Measurements from ENCODE around the gene IQCK.

The IQCK gene

GRCh38 chr16:19701091-19701490 lies 17.0 kb upstream of the IQCK start:
- Histone ChIP-seq H3K36me3 (replicated peaks) (peaks cover 33% of the 10 kb centered on the region), H3K27ac (peak overlapping the region; percentile 68), H3K4me3 (ENCODE audit: low read depth, low read length) (no peak overlapping the region), H3K27me3 (replicated peaks) (no peaks in the 10 kb centered on the region)
- TF ChIP-seq, protein P1, sequence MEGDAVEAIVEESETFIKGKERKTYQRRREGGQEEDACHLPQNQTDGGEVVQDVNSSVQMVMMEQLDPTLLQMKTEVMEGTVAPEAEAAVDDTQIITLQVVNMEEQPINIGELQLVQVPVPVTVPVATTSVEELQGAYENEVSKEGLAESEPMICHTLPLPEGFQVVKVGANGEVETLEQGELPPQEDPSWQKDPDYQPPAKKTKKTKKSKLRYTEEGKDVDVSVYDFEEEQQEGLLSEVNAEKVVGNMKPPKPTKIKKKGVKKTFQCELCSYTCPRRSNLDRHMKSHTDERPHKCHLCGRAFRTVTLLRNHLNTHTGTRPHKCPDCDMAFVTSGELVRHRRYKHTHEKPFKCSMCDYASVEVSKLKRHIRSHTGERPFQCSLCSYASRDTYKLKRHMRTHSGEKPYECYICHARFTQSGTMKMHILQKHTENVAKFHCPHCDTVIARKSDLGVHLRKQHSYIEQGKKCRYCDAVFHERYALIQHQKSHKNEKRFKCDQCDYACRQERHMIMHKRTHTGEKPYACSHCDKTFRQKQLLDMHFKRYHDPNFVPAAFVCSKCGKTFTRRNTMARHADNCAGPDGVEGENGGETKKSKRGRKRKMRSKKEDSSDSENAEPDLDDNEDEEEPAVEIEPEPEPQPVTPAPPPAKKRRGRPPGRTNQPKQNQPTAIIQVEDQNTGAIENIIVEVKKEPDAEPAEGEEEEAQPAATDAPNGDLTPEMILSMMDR (IDR thresholded peaks at IDR 0.05; ENCODE audit: low read depth, low read length, missing control alignments) = no peak
- DNase-seq = no peak
- in situ Hi-C loops (cut with HindIII; ENCODE audit: low pct_ligation_motif_present, low sequenced_read_pairs) = no loop called here

- H3K27me3 ChIP-seq (replicated peaks) = no peaks in the 10 kb centered on the region
- in situ Hi-C loops (cut with HindIII; ENCODE audit: low pct_ligation_motif_present, low sequenced_read_pairs) = no loop called here
- H3K27ac ChIP-seq = no peak overlapping the region
- no peak for DNase-seq
- no peak overlapping the region for H3K4me3 ChIP-seq (ENCODE audit: low read depth, low read length)
- H3K36me3 ChIP-seq (replicated peaks) = peaks cover 40% of the 10 kb centered on the region
- TF ChIP-seq, protein P1 (IDR thresholded peaks at IDR 0.05; ENCODE audit: low read depth, low read length, missing control alignments) = no peak
Measured at GRCh38 chr16:19703172-19703889, 14.7 kb upstream of the IQCK start.

- in situ Hi-C loops (cut with HindIII; ENCODE audit: low pct_ligation_motif_present, low sequenced_read_pairs) = no loop called here
- Histone ChIP-seq H3K27ac (peak overlapping the region; percentile 77), H3K4me3 (ENCODE audit: low read depth, low read length) (no peak overlapping the region), H3K36me3 (replicated peaks) (peaks cover 43% of the 10 kb centered on the region), H3K27me3 (replicated peaks) (no peaks in the 10 kb centered on the region)
- DNase-seq = peak; percentile 68
- TF ChIP-seq, protein P1 (IDR thresholded peaks at IDR 0.05; ENCODE audit: low read depth, low read length, missing control alignments) = no peak
Measured at GRCh38 chr16:19704321-19705145, 13.5 kb upstream of the IQCK start.

DNA sequence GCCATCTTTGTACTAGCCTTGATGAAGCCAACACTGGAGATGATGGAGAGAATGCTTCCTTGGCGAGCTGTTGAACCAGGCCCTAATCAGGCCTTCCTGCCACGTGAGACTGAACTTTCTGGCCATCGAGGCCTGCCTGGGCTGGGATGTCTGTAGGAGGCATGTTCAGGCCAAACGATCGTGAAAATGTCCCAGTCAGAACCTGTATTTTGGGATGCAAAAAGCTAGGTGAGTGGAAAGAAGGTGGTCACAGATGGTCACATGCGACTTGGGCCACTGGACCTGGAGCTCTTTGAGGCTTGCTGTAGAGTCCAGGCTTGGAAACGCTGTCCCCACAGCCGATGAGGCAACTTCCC lies 12.9 kb upstream of the IQCK start:
- H3K27ac ChIP-seq = peak overlapping the region; percentile 77
- no peak for DNase-seq
- H3K4me3 ChIP-seq (ENCODE audit: low read depth, low read length) = no peak overlapping the region
- in situ Hi-C loops (cut with HindIII; ENCODE audit: low pct_ligation_motif_present, low sequenced_read_pairs) = no loop called here
- TF ChIP-seq, protein P1 (IDR thresholded peaks at IDR 0.05; ENCODE audit: low read depth, low read length, missing control alignments) = no peak
- H3K27me3 ChIP-seq (replicated peaks) = no peaks in the 10 kb centered on the region
- peaks cover 43% of the 10 kb centered on the region for H3K36me3 ChIP-seq (replicated peaks)

DNA sequence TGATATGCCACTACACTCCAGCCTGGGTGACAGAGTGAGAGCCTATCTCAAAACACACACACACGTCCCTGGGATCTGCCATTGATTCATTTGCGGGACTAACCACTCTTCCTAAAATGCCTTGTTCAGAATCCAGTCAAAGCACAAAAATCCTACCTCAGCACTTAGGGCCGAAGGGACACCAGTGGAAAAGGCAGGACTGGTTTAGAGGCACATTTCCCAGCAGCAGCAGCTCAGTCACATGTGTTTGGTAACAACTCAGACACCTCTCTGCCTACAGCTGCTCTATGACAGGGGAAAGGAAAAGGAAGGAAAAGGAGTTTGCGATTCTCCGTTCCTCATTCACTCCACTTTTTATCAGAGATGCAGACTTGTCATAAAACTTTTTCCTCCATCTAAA lies 12.2 kb upstream of the IQCK start:
- Histone ChIP-seq H3K36me3 (replicated peaks) (peaks cover 43% of the 10 kb centered on the region), H3K27ac (no peak overlapping the region), H3K4me3 (ENCODE audit: low read depth, low read length) (no peak overlapping the region), H3K27me3 (replicated peaks) (no peaks in the 10 kb centered on the region)
- TF ChIP-seq, protein P1 (IDR thresholded peaks at IDR 0.05; ENCODE audit: low read depth, low read length, missing control alignments) = no peak
- in situ Hi-C loops (cut with HindIII; ENCODE audit: low pct_ligation_motif_present, low sequenced_read_pairs) = no loop called here
- no peak for DNase-seq
